IMR-90 (cell line): ENCODE data around the gene QKI. TPM values are rescaled to one million over a fixed set of nuclear protein-coding genes. Genes with fewer than 3 reads are reported as not detected.

ENCODE experiments used
- ATAC-seq: fragments of 200-7000 bp; cut with Tn5 transposase; 2 replicates; pipeline ENCODE4 v1.9.1; 2020; ENCODE audit warnings: low read depth, mild to moderate bottlenecking, moderate library complexity
- BruUV-seq: library from RNA; stranded (reverse); fragments of 400-500 nt; replicated peaks from 2 replicates; lab custom pipeline; 2021; lab: Mats Ljungman, UMichigan
- CTCF ChIA-PET: fragments of 300-600 bp; formaldehyde crosslinking; extraction: SDS; loops from one replicate; lab custom pipeline; 2021; ENCODE audit warnings: antibody characterized with exemption; lab: Yijun Ruan, JAX
- POLR2A ChIA-PET: fragments of 300-600 bp; sonication (Branson Sonifier 250); formaldehyde crosslinking; loops from one replicate; lab custom pipeline; 2022; ENCODE audit warnings: antibody characterized with exemption; ENCODE audit not compliant: unreplicated experiment; lab: Charles Lee
- DNase-seq: peaks from one replicate; pipeline ENCODE4 v3.0.0; 2013
- H2AFZ ChIP-seq: replicated peaks from 2 replicates; pipeline ENCODE3; 2013; ENCODE audit warnings: low read length, mild to moderate bottlenecking; ENCODE audit not compliant: poor library complexity
- H2AK5ac ChIP-seq: 2 replicates; pipeline ENCODE4 v1.6.1; 2013; ENCODE audit warnings: low read depth, low read length, inconsistent platforms
- H2AK9ac ChIP-seq: replicated peaks from 2 replicates; pipeline ENCODE3; 2013; ENCODE audit warnings: mild to moderate bottlenecking, low read depth, low read length, moderate library complexity; ENCODE audit not compliant: poor library complexity
- H2BK120ac ChIP-seq: 2 replicates; pipeline ENCODE4 v1.6.1; 2013; ENCODE audit warnings: low read depth, low read length, inconsistent platforms
- H2BK15ac ChIP-seq: 3 replicates; pipeline ENCODE4 v1.6.1; 2013; ENCODE audit warnings: low read depth, low read length, inconsistent platforms
- H2BK20ac ChIP-seq: 2 replicates; pipeline ENCODE4 v1.6.1; 2013; ENCODE audit warnings: low read depth, mild to moderate bottlenecking, inconsistent platforms, low read length, moderate library complexity
- H2BK5ac ChIP-seq: 2 replicates; pipeline ENCODE4 v1.6.1; 2013; ENCODE audit warnings: mild to moderate bottlenecking, low read depth, low read length, inconsistent platforms; ENCODE audit not compliant: poor library complexity, severe bottlenecking
- H3K14ac ChIP-seq: replicated peaks from 2 replicates; pipeline ENCODE4 v1.6.1; 2013; ENCODE audit warnings: low read depth, low read length, inconsistent platforms
- H3K18ac ChIP-seq: 2 replicates; pipeline ENCODE4 v1.6.1; 2013; ENCODE audit warnings: low read depth, low read length, control low read depth
- H3K23ac ChIP-seq: 2 replicates; pipeline ENCODE4 v1.6.1; 2013; ENCODE audit warnings: low read depth, low read length, inconsistent platforms
- H3K27ac ChIP-seq: 2 replicates; pipeline ENCODE4 v1.5.1; 2013; ENCODE audit warnings: mild to moderate bottlenecking, control low read depth, low read length; ENCODE audit not compliant: insufficient read depth
- H3K27me3 ChIP-seq: 2 replicates; pipeline ENCODE4 v1.6.1; 2013; ENCODE audit warnings: low read length; ENCODE audit not compliant: control insufficient read depth, insufficient read depth
- H3K36me3 ChIP-seq: 2 replicates; pipeline ENCODE4 v1.6.1; 2013; ENCODE audit warnings: low read length, mixed read lengths; ENCODE audit not compliant: control insufficient read depth, insufficient read depth
- H3K4ac ChIP-seq: 2 replicates; pipeline ENCODE4 v1.6.1; 2013; ENCODE audit warnings: low read depth, low read length, inconsistent platforms
- H3K4me1 ChIP-seq: 2 replicates; pipeline ENCODE4 v1.6.1; 2013; ENCODE audit warnings: low read length, mixed read lengths; ENCODE audit not compliant: control insufficient read depth, insufficient read depth
- H3K4me2 ChIP-seq: 2 replicates; pipeline ENCODE4 v1.6.1; 2013; ENCODE audit warnings: low read depth, mild to moderate bottlenecking, control low read depth, low read length, moderate library complexity
- H3K4me3 ChIP-seq: 2 replicates; pipeline ENCODE4 v1.5.1; 2013; ENCODE audit warnings: low read depth, mild to moderate bottlenecking, control low read depth, low read length, moderate library complexity; ENCODE audit not compliant: insufficient read depth
- H3K56ac ChIP-seq: 2 replicates; pipeline ENCODE4 v1.6.1; 2013; ENCODE audit warnings: low read length, inconsistent platforms; ENCODE audit not compliant: insufficient read depth; ENCODE audit errors: extremely low read depth
- H3K79me1 ChIP-seq, 2 experiments: 2 replicates each; pipeline ENCODE4 v1.6.1; 2013; ENCODE audit warnings: low read length in 2 of 2, inconsistent platforms in 1 of 2, low read depth in 1 of 2
- H3K9ac ChIP-seq: 2 replicates; pipeline ENCODE4 v1.6.1; 2013; ENCODE audit warnings: low read depth, low read length, control low read depth
- H3K9me1 ChIP-seq: 2 replicates; pipeline ENCODE4 v1.6.1; 2013; ENCODE audit warnings: low read length, inconsistent platforms; ENCODE audit not compliant: insufficient read depth
- H3K9me3 ChIP-seq: 2 replicates; pipeline ENCODE4 v1.6.1; 2013; ENCODE audit warnings: low read length; ENCODE audit not compliant: control insufficient read depth, insufficient read depth
- H4K20me1 ChIP-seq: 2 replicates; pipeline ENCODE4 v1.6.1; 2013; ENCODE audit warnings: low read length, inconsistent platforms; ENCODE audit not compliant: insufficient read depth
- H4K5ac ChIP-seq: 2 replicates; pipeline ENCODE4 v1.6.1; 2013; ENCODE audit warnings: mild to moderate bottlenecking, low read depth, low read length, control low read depth
- H4K8ac ChIP-seq, 2 experiments: 2 replicates each; pipeline ENCODE4 v1.6.1; 2013; ENCODE audit warnings: low read depth in 2 of 2, low read length in 2 of 2, control low read depth in 1 of 2, inconsistent platforms in 1 of 2
- H4K91ac ChIP-seq: 2 replicates; pipeline ENCODE4 v1.6.1; 2013; ENCODE audit warnings: low read depth, low read length, inconsistent platforms; ENCODE audit not compliant: insufficient read depth
- FOS ChIP-seq: fragments of 150-350 bp; IDR thresholded peaks from 2 replicates; pipeline ENCODE4 v1.6.1; 2016; ENCODE audit warnings: low read depth, low read length
- MAZ ChIP-seq: IDR thresholded peaks from 2 replicates; pipeline ENCODE4 v1.6.1; 2012; ENCODE audit warnings: low read depth, mild to moderate bottlenecking, low read length, improper control_type of control experiment, moderate library complexity, borderline replicate concordance
- WGBS, 2 experiments: methylation state at CpG; one replicate each; pipeline versions ENCODE4 v1.1.5 to v1.1.7; 2013; ENCODE audit warnings: missing lambda C conversion rate in 2 of 2; ENCODE audit not compliant: insufficient read length in 1 of 2; ENCODE audit errors: extremely low coverage in 2 of 2; 5-methylcytosine and 5-hydroxymethylcytosine counted together
- dilution Hi-C: fragments of 300-500 bp; cut with HindIII; formaldehyde crosslinking; loops from one replicate; pipeline ENCODE4 v1.14.3; 2018; ENCODE audit warnings: low sequenced_read_pairs; ENCODE audit not compliant: unreplicated experiment
- in situ Hi-C: fragments of 300-500 bp; cut with MboI; formaldehyde crosslinking; loops from 3 replicates; pipeline ENCODE4 v1.14.3; 2019; ENCODE audit warnings: low sequenced_read_pairs, inconsistent platforms, mixed read lengths
- intact Hi-C: fragments of 100-400 bp; cut with micrococcal nuclease; formaldehyde crosslinking; loops from 2 replicates; pipeline ENCODE4 v1.10.0; 2022
- polyA plus RNA-seq, 3 experiments: library from polyadenylated mRNA; depleted of rRNA; stranded (reverse); fragments of >200 nt; gene quantifications; 2 replicates each; pipeline ENCODE4 v1.2.3, GENCODE V29; 2012; ENCODE audit warnings: low replicate concordance in 1 of 3
- total RNA-seq: library from RNA; depleted of rRNA; stranded (reverse); fragments of >200 nt; gene quantifications from 2 replicates; pipeline ENCODE4 v1.2.3, GENCODE V29; 2012

Gene QKI
- total and polyA plus RNA-seq, 2 of the 4 experiments (the other 2 are of a cell fraction) = 112 to 232 TPM

- dilution Hi-C loops = no loop called here
- no peaks in the 10 kb centered on the region for H4K20me1 ChIP-seq
- H2BK5ac ChIP-seq = no peak overlapping the region
- TF ChIP-seq MAZ = no peak
- no peak for TF ChIP-seq FOS
- no peak overlapping the region for H4K91ac ChIP-seq
- H3K27me3 ChIP-seq = peaks cover 8% of the 10 kb centered on the region; the same call in 1 of the 2 replicates
- H4K8ac ChIP-seq = no peak overlapping the region
- intact Hi-C loops = no loop called here
- no peak overlapping the region for H3K14ac ChIP-seq
- H3K9me3 ChIP-seq = no peaks in the 10 kb centered on the region
- H3K4me2 ChIP-seq = no peak overlapping the region
- H3K9ac ChIP-seq = no peak overlapping the region
- BruUV-seq = no TSS peak
- ATAC-seq = no peak
- H2AK5ac ChIP-seq = no peak overlapping the region
- H2BK120ac ChIP-seq = no peak overlapping the region
- no peak overlapping the region for H2AK9ac ChIP-seq
- in situ Hi-C loops = no loop called here
- POLR2A ChIA-PET = no interaction called here
- no peaks in the 10 kb centered on the region for H3K79me1 ChIP-seq
- no peak overlapping the region for H3K4ac ChIP-seq
- H3K56ac ChIP-seq = no peak overlapping the region
- no peak overlapping the region for H3K23ac ChIP-seq
- no peaks in the 10 kb centered on the region; the same call in 1 of the 2 replicates for H3K9me1 ChIP-seq
- H3K4me1 ChIP-seq = peaks cover 2% of the 10 kb centered on the region; the same call in 1 of the 2 replicates
- H2BK15ac ChIP-seq = no peak overlapping the region
- no peaks in the 10 kb centered on the region for H3K36me3 ChIP-seq
- CTCF ChIA-PET = no interaction called here
- no peak for DNase-seq
- H3K18ac ChIP-seq = no peak overlapping the region
- H4K5ac ChIP-seq = no peak overlapping the region
- no peak overlapping the region for H2AFZ ChIP-seq
- H3K27ac ChIP-seq = no peak overlapping the region
- H3K4me3 ChIP-seq = no peak overlapping the region
- 100% methylated on average over 1 of the region's 3 CpGs; no CpG with 5 or more reads in 1 of the 2 experiments for whole genome bisulfite sequencing, 2 experiments
- no peak overlapping the region for H2BK20ac ChIP-seq
These were observed 199.2 kb downstream of the QKI start for GRCh38 chr6:163613668-163614067.
